ENCODE data around the gene SKIDA1.

Gene SKIDA1

GRCh38 chr10:21481407-21481806 is 44.1 kb downstream of the SKIDA1 start:
- Histone ChIP-seq H3K4me1 (ENCODE audit: control insufficient read depth, low read depth, low read length) (no peaks in the 10 kb centered on the region), H3K9ac (ENCODE audit: low read length) (no peak overlapping the region), H3K27ac (ENCODE audit: low read length) (no peak overlapping the region), H3K4me3 (ENCODE audit: low read length) (no peak overlapping the region), H3K36me3 (ENCODE audit: control insufficient read depth, low read depth, low read length) (no peaks in the 10 kb centered on the region), H3K9me3 (ENCODE audit: control insufficient read depth, low read depth, low read length) (no peaks in the 10 kb centered on the region), H3K27me3 (ENCODE audit: control insufficient read depth, insufficient read depth, low read length) (no peaks in the 10 kb centered on the region)

- H3K9me3 ChIP-seq (ENCODE audit: control insufficient read depth, low read depth, low read length): no peaks in the 10 kb centered on the region
- H3K27me3 ChIP-seq (ENCODE audit: control insufficient read depth, insufficient read depth, low read length): no peaks in the 10 kb centered on the region
- no peak overlapping the region for H3K4me3 ChIP-seq (ENCODE audit: low read length)
- H3K4me1 ChIP-seq (ENCODE audit: control insufficient read depth, low read depth, low read length): no peaks in the 10 kb centered on the region
- H3K27ac ChIP-seq (ENCODE audit: low read length): no peak overlapping the region
- no peak overlapping the region for H3K9ac ChIP-seq (ENCODE audit: low read length)
- H3K36me3 ChIP-seq (ENCODE audit: control insufficient read depth, low read depth, low read length): no peaks in the 10 kb centered on the region
Observed at GRCh38 chr10:21479570-21480315, 45.7 kb downstream of the SKIDA1 start.

GRCh38 chr10:21475393-21475792 is 50.1 kb downstream of the SKIDA1 start:
- Histone ChIP-seq H3K27ac (ENCODE audit: low read length) (no peak overlapping the region), H3K4me1 (ENCODE audit: control insufficient read depth, low read depth, low read length) (peaks cover 4% of the 10 kb centered on the region), H3K4me3 (ENCODE audit: low read length) (no peak overlapping the region), H3K36me3 (ENCODE audit: control insufficient read depth, low read depth, low read length) (no peaks in the 10 kb centered on the region), H3K27me3 (ENCODE audit: control insufficient read depth, insufficient read depth, low read length) (no peaks in the 10 kb centered on the region), H3K9ac (ENCODE audit: low read length) (no peak overlapping the region), H3K9me3 (ENCODE audit: control insufficient read depth, low read depth, low read length) (no peaks in the 10 kb centered on the region)

- Histone ChIP-seq H3K27ac (ENCODE audit: low read length) (no peak overlapping the region), H3K9ac (ENCODE audit: low read length) (no peak overlapping the region)
Observed at GRCh38 chr10:21473541-21473940, 51.9 kb downstream of the SKIDA1 start.

GRCh38 chr10:21473135-21473534 is 52.3 kb downstream of the SKIDA1 start:
- Histone ChIP-seq H3K36me3 (ENCODE audit: control insufficient read depth, low read depth, low read length) (no peaks in the 10 kb centered on the region), H3K4me3 (ENCODE audit: low read length) (no peak overlapping the region), H3K9ac (ENCODE audit: low read length) (no peak overlapping the region), H3K4me1 (ENCODE audit: control insufficient read depth, low read depth, low read length) (peaks cover 4% of the 10 kb centered on the region), H3K9me3 (ENCODE audit: control insufficient read depth, low read depth, low read length) (no peaks in the 10 kb centered on the region), H3K27ac (ENCODE audit: low read length) (no peak overlapping the region), H3K27me3 (ENCODE audit: control insufficient read depth, insufficient read depth, low read length) (no peaks in the 10 kb centered on the region)

More at GRCh38 chr10:21473541-21473940, 51.9 kb downstream of the SKIDA1 start:
- H3K27me3 ChIP-seq (ENCODE audit: control insufficient read depth, insufficient read depth, low read length): no peaks in the 10 kb centered on the region
- H3K4me1 ChIP-seq (ENCODE audit: control insufficient read depth, low read depth, low read length): peaks cover 4% of the 10 kb centered on the region
- H3K9me3 ChIP-seq (ENCODE audit: control insufficient read depth, low read depth, low read length): no peaks in the 10 kb centered on the region
- H3K4me3 ChIP-seq (ENCODE audit: low read length): no peak overlapping the region
- no peaks in the 10 kb centered on the region for H3K36me3 ChIP-seq (ENCODE audit: control insufficient read depth, low read depth, low read length)

GRCh38 chr10:21468086-21468485 is 57.4 kb downstream of the SKIDA1 start:
- no peaks in the 10 kb centered on the region for H3K4me1 ChIP-seq (ENCODE audit: control insufficient read depth, low read depth, low read length)
- no peaks in the 10 kb centered on the region for H3K27me3 ChIP-seq (ENCODE audit: control insufficient read depth, insufficient read depth, low read length)
- no peaks in the 10 kb centered on the region for H3K9me3 ChIP-seq (ENCODE audit: control insufficient read depth, low read depth, low read length)
- H3K27ac ChIP-seq (ENCODE audit: low read length): no peak overlapping the region
- H3K36me3 ChIP-seq (ENCODE audit: control insufficient read depth, low read depth, low read length): no peaks in the 10 kb centered on the region
- H3K9ac ChIP-seq (ENCODE audit: low read length): no peak overlapping the region
- no peak overlapping the region for H3K4me3 ChIP-seq (ENCODE audit: low read length)

- no peak overlapping the region for H3K4me3 ChIP-seq (ENCODE audit: low read length)
- H3K36me3 ChIP-seq (ENCODE audit: control insufficient read depth, low read depth, low read length): no peaks in the 10 kb centered on the region
- no peaks in the 10 kb centered on the region for H3K4me1 ChIP-seq (ENCODE audit: control insufficient read depth, low read depth, low read length)
Observed at GRCh38 chr10:21467633-21468032, 57.8 kb downstream of the SKIDA1 start.

GRCh38 chr10:21464134-21464533 is 61.3 kb downstream of the SKIDA1 start:
- Histone ChIP-seq H3K4me1 (ENCODE audit: control insufficient read depth, low read depth, low read length) (no peaks in the 10 kb centered on the region), H3K27me3 (ENCODE audit: control insufficient read depth, insufficient read depth, low read length) (no peaks in the 10 kb centered on the region), H3K9me3 (ENCODE audit: control insufficient read depth, low read depth, low read length) (no peaks in the 10 kb centered on the region), H3K27ac (ENCODE audit: low read length) (no peak overlapping the region), H3K36me3 (ENCODE audit: control insufficient read depth, low read depth, low read length) (no peaks in the 10 kb centered on the region), H3K9ac (ENCODE audit: low read length) (no peak overlapping the region), H3K4me3 (ENCODE audit: low read length) (no peak overlapping the region)

More at GRCh38 chr10:21467633-21468032, 57.8 kb downstream of the SKIDA1 start:
- H3K27ac ChIP-seq (ENCODE audit: low read length): no peak overlapping the region
- H3K27me3 ChIP-seq (ENCODE audit: control insufficient read depth, insufficient read depth, low read length): no peaks in the 10 kb centered on the region
- no peak overlapping the region for H3K9ac ChIP-seq (ENCODE audit: low read length)
- H3K9me3 ChIP-seq (ENCODE audit: control insufficient read depth, low read depth, low read length): no peaks in the 10 kb centered on the region

All from iPS-18a (cell line).